Measurements from ENCODE around the gene FAM168A.

FAM168A gene

GRCh38 chr11:73467505-73467904, 130.4 kb downstream of the FAM168A start:
- Histone ChIP-seq H3K4me1 (ENCODE audit: control insufficient read depth, insufficient read depth, low read length) (no peaks in the 10 kb centered on the region), H3K9me3 (ENCODE audit: control insufficient read depth, insufficient read depth, low read length) (no peaks in the 10 kb centered on the region), H3K27me3 (ENCODE audit: control insufficient read depth, insufficient read depth, low read length) (no peaks in the 10 kb centered on the region), H3K36me3 (ENCODE audit: control insufficient read depth, insufficient read depth, low read length) (no peaks in the 10 kb centered on the region), H3K27ac (ENCODE audit: low read depth, low read length) (no peak overlapping the region), H3K4me3 (ENCODE audit: low read depth, low read length) (no peak overlapping the region), H3K9ac (ENCODE audit: low read depth, low read length) (no peak overlapping the region)

- H3K4me3 ChIP-seq (ENCODE audit: low read depth, low read length): no peak overlapping the region
- no peak overlapping the region for H3K9ac ChIP-seq (ENCODE audit: low read depth, low read length)
- no peaks in the 10 kb centered on the region for H3K9me3 ChIP-seq (ENCODE audit: control insufficient read depth, insufficient read depth, low read length)
- no peak overlapping the region for H3K27ac ChIP-seq (ENCODE audit: low read depth, low read length)
- no peaks in the 10 kb centered on the region for H3K27me3 ChIP-seq (ENCODE audit: control insufficient read depth, insufficient read depth, low read length)
- no peaks in the 10 kb centered on the region for H3K36me3 ChIP-seq (ENCODE audit: control insufficient read depth, insufficient read depth, low read length)
- no peaks in the 10 kb centered on the region for H3K4me1 ChIP-seq (ENCODE audit: control insufficient read depth, insufficient read depth, low read length)
These were observed 131.3 kb downstream of the FAM168A start for GRCh38 chr11:73466643-73467042.

DNA sequence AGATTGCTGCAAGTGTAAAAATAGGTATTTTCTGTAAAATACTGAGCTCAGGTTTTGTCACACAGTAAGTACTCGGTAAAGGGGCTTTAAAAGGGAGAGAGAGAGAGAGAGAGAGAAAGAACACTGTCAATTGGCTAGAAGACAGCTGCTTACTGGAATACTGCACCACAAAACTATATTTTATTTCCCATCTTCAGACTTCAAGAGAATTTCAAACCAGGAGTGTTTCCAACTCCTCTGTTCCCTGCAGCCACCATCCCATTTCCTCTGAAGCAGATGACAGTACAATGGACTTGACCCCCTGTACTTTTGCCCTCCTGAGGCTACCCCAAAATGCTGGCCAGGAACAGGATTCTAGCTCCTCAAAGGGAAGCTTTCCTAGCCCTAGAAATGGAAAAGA, 132.0 kb downstream of the FAM168A start:
- Histone ChIP-seq H3K4me1 (ENCODE audit: control insufficient read depth, insufficient read depth, low read length) (no peaks in the 10 kb centered on the region), H3K27ac (ENCODE audit: low read depth, low read length) (no peak overlapping the region), H3K36me3 (ENCODE audit: control insufficient read depth, insufficient read depth, low read length) (no peaks in the 10 kb centered on the region), H3K4me3 (ENCODE audit: low read depth, low read length) (no peak overlapping the region), H3K27me3 (ENCODE audit: control insufficient read depth, insufficient read depth, low read length) (no peaks in the 10 kb centered on the region), H3K9ac (ENCODE audit: low read depth, low read length) (no peak overlapping the region), H3K9me3 (ENCODE audit: control insufficient read depth, insufficient read depth, low read length) (no peaks in the 10 kb centered on the region)

GRCh38 chr11:73465023-73465675, 132.8 kb downstream of the FAM168A start:
- Histone ChIP-seq H3K9me3 (ENCODE audit: control insufficient read depth, insufficient read depth, low read length) (no peaks in the 10 kb centered on the region), H3K4me3 (ENCODE audit: low read depth, low read length) (no peak overlapping the region), H3K4me1 (ENCODE audit: control insufficient read depth, insufficient read depth, low read length) (no peaks in the 10 kb centered on the region), H3K9ac (ENCODE audit: low read depth, low read length) (no peak overlapping the region), H3K27ac (ENCODE audit: low read depth, low read length) (no peak overlapping the region), H3K36me3 (ENCODE audit: control insufficient read depth, insufficient read depth, low read length) (no peaks in the 10 kb centered on the region), H3K27me3 (ENCODE audit: control insufficient read depth, insufficient read depth, low read length) (no peaks in the 10 kb centered on the region)

DNA sequence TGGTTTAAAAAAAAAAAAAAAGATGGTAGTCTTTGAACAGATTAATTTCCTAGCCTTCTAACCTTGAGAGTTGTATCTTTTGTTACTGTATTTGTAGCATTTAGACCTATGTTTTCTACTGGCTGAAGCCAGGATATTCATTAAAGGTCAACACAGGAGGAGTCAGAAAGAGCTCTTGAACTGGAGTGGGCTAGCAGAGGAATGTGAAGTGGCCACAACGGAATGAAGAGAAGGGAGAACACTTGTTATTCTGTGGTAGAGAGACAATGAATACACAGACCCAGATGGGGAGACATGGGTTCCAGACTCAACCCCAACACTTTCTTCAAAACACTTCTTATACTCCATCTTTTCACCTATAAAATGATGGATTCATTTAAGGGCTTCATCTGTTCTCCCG, 133.6 kb downstream of the FAM168A start:
- H3K27me3 ChIP-seq (ENCODE audit: control insufficient read depth, insufficient read depth, low read length): no peaks in the 10 kb centered on the region
- no peaks in the 10 kb centered on the region for H3K36me3 ChIP-seq (ENCODE audit: control insufficient read depth, insufficient read depth, low read length)
- H3K9me3 ChIP-seq (ENCODE audit: control insufficient read depth, insufficient read depth, low read length): no peaks in the 10 kb centered on the region
- no peak overlapping the region for H3K9ac ChIP-seq (ENCODE audit: low read depth, low read length)
- H3K4me3 ChIP-seq (ENCODE audit: low read depth, low read length): no peak overlapping the region
- no peak overlapping the region for H3K27ac ChIP-seq (ENCODE audit: low read depth, low read length)
- no peaks in the 10 kb centered on the region for H3K4me1 ChIP-seq (ENCODE audit: control insufficient read depth, insufficient read depth, low read length)

DNA sequence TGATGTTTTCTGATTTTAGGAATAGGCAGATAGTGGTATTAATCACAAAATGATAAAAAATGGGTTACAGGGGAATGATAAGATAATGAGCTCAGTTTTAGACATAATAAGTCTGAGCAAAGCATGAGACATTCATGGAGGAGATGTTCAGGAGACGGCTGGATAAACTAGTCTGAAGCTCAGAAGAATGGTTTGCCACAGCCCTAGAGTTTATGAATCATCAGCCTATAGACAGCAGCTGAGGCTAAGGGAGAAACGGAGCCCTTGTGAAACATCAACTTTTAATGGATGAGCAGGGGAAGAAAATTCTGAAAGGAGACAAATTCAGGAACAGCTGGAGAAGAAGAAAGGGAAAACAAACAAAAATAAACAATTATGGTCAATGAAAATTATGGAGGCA, 134.6 kb downstream of the FAM168A start:
- Histone ChIP-seq H3K27me3 (ENCODE audit: control insufficient read depth, insufficient read depth, low read length) (no peaks in the 10 kb centered on the region), H3K9ac (ENCODE audit: low read depth, low read length) (no peak overlapping the region), H3K9me3 (ENCODE audit: control insufficient read depth, insufficient read depth, low read length) (no peaks in the 10 kb centered on the region), H3K4me1 (ENCODE audit: control insufficient read depth, insufficient read depth, low read length) (no peaks in the 10 kb centered on the region), H3K4me3 (ENCODE audit: low read depth, low read length) (no peak overlapping the region), H3K27ac (ENCODE audit: low read depth, low read length) (no peak overlapping the region), H3K36me3 (ENCODE audit: control insufficient read depth, insufficient read depth, low read length) (no peaks in the 10 kb centered on the region)

DNA sequence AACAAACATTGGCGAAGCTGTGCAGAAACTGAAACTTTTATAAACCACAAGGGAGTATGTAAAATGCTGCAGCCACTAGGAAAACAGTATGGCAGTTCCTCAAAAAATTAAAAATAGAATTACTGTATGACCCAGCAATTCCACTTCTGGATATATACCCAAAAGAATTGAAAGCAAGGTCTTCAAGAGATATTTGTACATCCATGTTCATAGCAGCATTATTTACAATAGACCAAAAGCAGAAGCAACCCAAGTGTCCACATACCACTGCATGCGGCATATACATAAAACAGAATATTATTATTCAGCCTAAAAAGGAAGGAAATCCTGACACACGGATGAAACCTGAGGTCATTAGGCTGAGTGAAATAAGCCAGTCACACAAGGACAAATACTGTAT, 135.9 kb downstream of the FAM168A start:
- Histone ChIP-seq H3K27me3 (ENCODE audit: control insufficient read depth, insufficient read depth, low read length) (no peaks in the 10 kb centered on the region), H3K9ac (ENCODE audit: low read depth, low read length) (no peak overlapping the region), H3K9me3 (ENCODE audit: control insufficient read depth, insufficient read depth, low read length) (no peaks in the 10 kb centered on the region), H3K27ac (ENCODE audit: low read depth, low read length) (no peak overlapping the region), H3K4me1 (ENCODE audit: control insufficient read depth, insufficient read depth, low read length) (no peaks in the 10 kb centered on the region), H3K4me3 (ENCODE audit: low read depth, low read length) (no peak overlapping the region), H3K36me3 (ENCODE audit: control insufficient read depth, insufficient read depth, low read length) (no peaks in the 10 kb centered on the region)

GRCh38 chr11:73461335-73461840, 136.5 kb downstream of the FAM168A start:
- Histone ChIP-seq H3K4me3 (ENCODE audit: low read depth, low read length) (no peak overlapping the region), H3K27ac (ENCODE audit: low read depth, low read length) (no peak overlapping the region), H3K4me1 (ENCODE audit: control insufficient read depth, insufficient read depth, low read length) (no peaks in the 10 kb centered on the region), H3K36me3 (ENCODE audit: control insufficient read depth, insufficient read depth, low read length) (no peaks in the 10 kb centered on the region), H3K9ac (ENCODE audit: low read depth, low read length) (no peak overlapping the region), H3K9me3 (ENCODE audit: control insufficient read depth, insufficient read depth, low read length) (no peaks in the 10 kb centered on the region), H3K27me3 (ENCODE audit: control insufficient read depth, insufficient read depth, low read length) (no peaks in the 10 kb centered on the region)

DNA sequence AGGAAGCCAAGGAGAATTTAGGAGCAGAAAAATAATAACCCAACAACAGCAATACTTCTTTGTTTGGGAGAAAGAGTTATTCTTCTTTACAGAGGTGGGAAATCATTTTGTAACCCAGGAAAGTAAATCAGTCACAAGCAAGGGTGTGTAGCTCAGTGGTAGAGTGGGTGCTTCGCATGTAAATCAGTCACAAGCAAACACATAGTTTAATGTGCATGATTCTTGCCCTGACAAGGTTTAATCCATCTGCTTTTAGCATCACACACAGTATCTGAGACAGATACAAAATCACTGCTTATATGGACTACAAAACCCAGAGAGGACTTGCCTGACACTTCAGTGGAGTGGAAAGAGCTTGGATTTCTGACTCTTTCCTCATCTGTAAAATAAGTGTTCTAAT, 139.7 kb downstream of the FAM168A start:
- Histone ChIP-seq H3K27me3 (ENCODE audit: control insufficient read depth, insufficient read depth, low read length) (no peaks in the 10 kb centered on the region), H3K9ac (ENCODE audit: low read depth, low read length) (no peak overlapping the region), H3K27ac (ENCODE audit: low read depth, low read length) (no peak overlapping the region), H3K36me3 (ENCODE audit: control insufficient read depth, insufficient read depth, low read length) (no peaks in the 10 kb centered on the region), H3K4me3 (ENCODE audit: low read depth, low read length) (no peak overlapping the region), H3K4me1 (ENCODE audit: control insufficient read depth, insufficient read depth, low read length) (no peaks in the 10 kb centered on the region), H3K9me3 (ENCODE audit: control insufficient read depth, insufficient read depth, low read length) (no peaks in the 10 kb centered on the region)

GRCh38 chr11:73454987-73455386, 142.9 kb downstream of the FAM168A start:
- H3K9ac ChIP-seq (ENCODE audit: low read depth, low read length): no peak overlapping the region
- H3K27me3 ChIP-seq (ENCODE audit: control insufficient read depth, insufficient read depth, low read length): no peaks in the 10 kb centered on the region
- no peaks in the 10 kb centered on the region for H3K36me3 ChIP-seq (ENCODE audit: control insufficient read depth, insufficient read depth, low read length)

DNA sequence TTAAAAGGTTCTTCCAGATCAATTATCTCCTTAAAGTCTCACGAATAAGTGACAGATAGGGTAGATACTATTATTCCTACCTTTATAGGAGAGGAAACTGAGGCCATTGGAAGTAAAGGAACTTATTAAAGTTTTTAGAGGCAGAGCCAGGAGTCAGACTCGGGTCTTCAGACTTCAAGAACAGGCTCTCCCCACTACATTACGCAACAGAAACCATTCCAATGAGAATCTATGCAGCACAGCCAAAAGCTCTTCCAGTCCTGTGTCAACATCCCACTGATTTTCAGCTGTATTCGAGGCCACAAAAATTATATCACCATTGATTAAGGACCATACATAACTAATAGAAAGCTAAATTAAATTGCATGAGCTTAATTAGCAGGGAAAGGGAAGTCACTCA, 144.3 kb downstream of the FAM168A start:
- H3K9ac ChIP-seq (ENCODE audit: low read depth, low read length): no peak overlapping the region
- H3K36me3 ChIP-seq (ENCODE audit: control insufficient read depth, insufficient read depth, low read length): no peaks in the 10 kb centered on the region
- no peak overlapping the region for H3K27ac ChIP-seq (ENCODE audit: low read depth, low read length)
- H3K4me3 ChIP-seq (ENCODE audit: low read depth, low read length): no peak overlapping the region
- H3K4me1 ChIP-seq (ENCODE audit: control insufficient read depth, insufficient read depth, low read length): peaks cover 13% of the 10 kb centered on the region; the same call in 1 of the 2 replicates
- H3K9me3 ChIP-seq (ENCODE audit: control insufficient read depth, insufficient read depth, low read length): no peaks in the 10 kb centered on the region
- no peaks in the 10 kb centered on the region for H3K27me3 ChIP-seq (ENCODE audit: control insufficient read depth, insufficient read depth, low read length)

More at GRCh38 chr11:73454987-73455386, 142.9 kb downstream of the FAM168A start:
- no peak overlapping the region for H3K27ac ChIP-seq (ENCODE audit: low read depth, low read length)
- no peaks in the 10 kb centered on the region for H3K9me3 ChIP-seq (ENCODE audit: control insufficient read depth, insufficient read depth, low read length)
- H3K4me3 ChIP-seq (ENCODE audit: low read depth, low read length): no peak overlapping the region
- H3K4me1 ChIP-seq (ENCODE audit: control insufficient read depth, insufficient read depth, low read length): 0 out of 2 replicates have a peak, but pooled peaks cover 7% of the 10 kb centered on the region
